ENCODE measurements around the gene SIRPA. TPM values are rescaled to one million over a fixed set of nuclear protein-coding genes. Genes with fewer than 3 reads are reported as not detected.
A peak's percentile ranks its signal among the peaks of the same experiment; 100 is the strongest.

The SIRPA gene
- total and polyA plus RNA-seq, 10 of the 15 experiments (the other 5 are each of a cell fraction or from before 2014, with no cell fraction given), result 1.7 to 13.2 (median 5.0) TPM

GRCh38 chr20:1931830-1932229 is 36.6 kb downstream of the SIRPA start:
- Histone ChIP-seq H3K36me3 (ENCODE audit: control insufficient read depth in 2 of 2, insufficient read depth in 2 of 2, low read length in 1 of 2) (no peaks in the 10 kb centered on the region), H3K9me3 (replicated peaks; ENCODE audit: control insufficient read depth, insufficient read depth, low read length) (no peaks in the 10 kb centered on the region), H3K9ac (ENCODE audit: control insufficient read depth, insufficient read depth, low read length) (no peak overlapping the region), H3K4me2 (ENCODE audit: control insufficient read depth, insufficient read depth) (no peak overlapping the region), H3K27ac (ENCODE audit: control insufficient read depth, insufficient read depth) (no peak overlapping the region), H2AFZ (ENCODE audit: control insufficient read depth, low read depth, low read length) (no peak overlapping the region), H3K4me1 (ENCODE audit: control insufficient read depth, insufficient read depth, low read length) (no peaks in the 10 kb centered on the region), H4K20me1 (ENCODE audit: control insufficient read depth, insufficient read depth) (no peaks in the 10 kb centered on the region), H3K4me3 (no peak overlapping the region), H3K79me2 (ENCODE audit: control insufficient read depth, insufficient read depth, low read length) (no peaks in the 10 kb centered on the region), H3K27me3 (replicated peaks in 1 of 2; ENCODE audit: control insufficient read depth in 2 of 2, insufficient read depth in 2 of 2, low read length in 1 of 2) (no peaks in the 10 kb centered on the region)
- DNase-seq (ENCODE audit: low read depth, low spot score), result no peak
- CTCF ChIA-PET, result interaction anchor here (1.3 kb wide), 1 partner anchor 14 kb away, joined by 3 read pairs; no protein-coding TSS in a partner anchor
- POLR2A ChIA-PET, result interaction anchor here (0.5 kb wide), 1 partner anchor 168 kb away, joined by 5 read pairs; no protein-coding TSS in a partner anchor
- RAD21 ChIA-PET (ENCODE audit: unreplicated experiment), result no interaction called here
- WGBS (ENCODE audit: insufficient coverage, insufficient replicate concordance, low lambda C conversion rate, missing lambda C conversion rate), result 18% methylated on average over 5 of the region's 5 CpGs
- TF ChIP-seq SMAD1 (IDR thresholded peaks at IDR 0.05; ENCODE audit: low read depth, partially characterized antibody) (no peak), ZNF24 (IDR thresholded peaks at IDR 0.05) (peak; percentile 69; the same call in 1 of the 2 replicates)
- intact Hi-C loops (cut with micrococcal nuclease; ENCODE audit: unreplicated experiment), result no loop called here
- SMC1A ChIA-PET (ENCODE audit: uncharacterized antibody, unreplicated experiment), result no interaction called here
- in situ Hi-C loops (cut with MboI), result no loop called here
- no peak for FAIRE-seq
- ATAC-seq, result no peak
- no TSS peak for BruUV-seq (replicated peaks)

DNA sequence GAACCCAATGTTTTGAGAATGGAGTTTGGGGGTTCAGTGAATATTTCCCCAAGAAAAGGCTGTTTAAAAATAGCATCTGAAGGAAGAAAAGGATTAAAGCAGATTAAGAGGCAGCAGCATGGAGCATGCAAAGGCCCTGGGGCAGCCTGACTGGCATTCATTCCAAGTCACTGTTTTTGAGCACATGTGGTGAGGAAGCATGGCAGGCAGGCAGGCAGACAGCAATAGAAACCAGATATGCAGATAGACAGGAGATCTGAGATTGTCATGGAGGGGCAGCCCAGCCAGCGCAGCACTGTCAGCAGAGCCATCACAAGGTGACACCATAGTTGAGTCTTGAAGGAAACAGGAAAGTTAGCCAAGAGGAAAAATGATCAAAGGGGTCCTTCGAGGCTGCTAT is 37.8 kb downstream of the SIRPA start:
- intact Hi-C loops (cut with micrococcal nuclease; ENCODE audit: unreplicated experiment), result no loop called here
- H3K27ac ChIP-seq (ENCODE audit: control insufficient read depth, insufficient read depth), result no peak overlapping the region
- in situ Hi-C loops (cut with MboI), result no loop called here
- SMC1A ChIA-PET (ENCODE audit: uncharacterized antibody, unreplicated experiment), result no interaction called here
- POLR2A ChIA-PET, result no interaction called here
- H3K9ac ChIP-seq (ENCODE audit: control insufficient read depth, insufficient read depth, low read length), result no peak overlapping the region
- RAD21 ChIA-PET (ENCODE audit: unreplicated experiment), result no interaction called here
- no TSS peak for BruUV-seq (replicated peaks)
- H2AFZ ChIP-seq (ENCODE audit: control insufficient read depth, low read depth, low read length), result no peak overlapping the region
- no peaks in the 10 kb centered on the region for H3K27me3 ChIP-seq (replicated peaks in 1 of 2; ENCODE audit: control insufficient read depth in 2 of 2, insufficient read depth in 2 of 2, low read length in 1 of 2)
- no peaks in the 10 kb centered on the region for H4K20me1 ChIP-seq (ENCODE audit: control insufficient read depth, insufficient read depth)
- CTCF ChIA-PET, result interaction anchor here (0.5 to 1.3 kb wide), 2 partner anchors 13 to 157 kb away, joined by 3 read pairs; no protein-coding TSS in a partner anchor
- H3K4me3 ChIP-seq, result no peak overlapping the region
- TF ChIP-seq BRCA1 (IDR thresholded peaks at IDR 0.05; ENCODE audit: low read depth, low read length) (no peak), ZZZ3 (IDR thresholded peaks at IDR 0.05; ENCODE audit: control insufficient read depth, insufficient read length, low read depth) (no peak), CREB1 (IDR thresholded peaks at IDR 0.05; ENCODE audit: low read depth) (no peak), SPI1 (IDR thresholded peaks at IDR 0.05; ENCODE audit: borderline replicate concordance, insufficient read depth, low read depth, low read length) (no peak), EGR1 (IDR thresholded peaks at IDR 0.05; ENCODE audit: borderline replicate concordance in 1 of 2, low read depth in 2 of 2, low read length in 2 of 2) (no peak), SMC3 (IDR thresholded peaks at IDR 0.05; ENCODE audit: borderline replicate concordance, low read length) (no peak), NFIC (IDR thresholded peaks at IDR 0.05; ENCODE audit: low read depth, low read length) (no peak)
- TF ChIP-seq, protein P1, sequence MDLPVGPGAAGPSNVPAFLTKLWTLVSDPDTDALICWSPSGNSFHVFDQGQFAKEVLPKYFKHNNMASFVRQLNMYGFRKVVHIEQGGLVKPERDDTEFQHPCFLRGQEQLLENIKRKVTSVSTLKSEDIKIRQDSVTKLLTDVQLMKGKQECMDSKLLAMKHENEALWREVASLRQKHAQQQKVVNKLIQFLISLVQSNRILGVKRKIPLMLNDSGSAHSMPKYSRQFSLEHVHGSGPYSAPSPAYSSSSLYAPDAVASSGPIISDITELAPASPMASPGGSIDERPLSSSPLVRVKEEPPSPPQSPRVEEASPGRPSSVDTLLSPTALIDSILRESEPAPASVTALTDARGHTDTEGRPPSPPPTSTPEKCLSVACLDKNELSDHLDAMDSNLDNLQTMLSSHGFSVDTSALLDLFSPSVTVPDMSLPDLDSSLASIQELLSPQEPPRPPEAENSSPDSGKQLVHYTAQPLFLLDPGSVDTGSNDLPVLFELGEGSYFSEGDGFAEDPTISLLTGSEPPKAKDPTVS (IDR thresholded peaks at IDR 0.05; ENCODE audit: low read depth, low read length), result no peak
- TF ChIP-seq, protein P2, sequence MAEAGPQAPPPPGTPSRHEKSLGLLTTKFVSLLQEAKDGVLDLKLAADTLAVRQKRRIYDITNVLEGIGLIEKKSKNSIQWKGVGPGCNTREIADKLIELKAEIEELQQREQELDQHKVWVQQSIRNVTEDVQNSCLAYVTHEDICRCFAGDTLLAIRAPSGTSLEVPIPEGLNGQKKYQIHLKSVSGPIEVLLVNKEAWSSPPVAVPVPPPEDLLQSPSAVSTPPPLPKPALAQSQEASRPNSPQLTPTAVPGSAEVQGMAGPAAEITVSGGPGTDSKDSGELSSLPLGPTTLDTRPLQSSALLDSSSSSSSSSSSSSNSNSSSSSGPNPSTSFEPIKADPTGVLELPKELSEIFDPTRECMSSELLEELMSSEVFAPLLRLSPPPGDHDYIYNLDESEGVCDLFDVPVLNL (IDR thresholded peaks at IDR 0.05; ENCODE audit: low read depth, low read length), result no peak
- H3K79me2 ChIP-seq (ENCODE audit: control insufficient read depth, insufficient read depth, low read length), result no peaks in the 10 kb centered on the region
- no peaks in the 10 kb centered on the region for H3K4me1 ChIP-seq (ENCODE audit: control insufficient read depth, insufficient read depth, low read length)
- WGBS (ENCODE audit: insufficient coverage, insufficient replicate concordance, low lambda C conversion rate, missing lambda C conversion rate), result 44% methylated on average over 2 of the region's 2 CpGs
- no peak for ATAC-seq
- H3K36me3 ChIP-seq (ENCODE audit: control insufficient read depth in 2 of 2, insufficient read depth in 2 of 2, low read length in 1 of 2), result no peaks in the 10 kb centered on the region
- no peaks in the 10 kb centered on the region for H3K9me3 ChIP-seq (replicated peaks; ENCODE audit: control insufficient read depth, insufficient read depth, low read length)
- FAIRE-seq, result no peak
- no peak for DNase-seq (ENCODE audit: low read depth, low spot score)
- no peak overlapping the region for H3K4me2 ChIP-seq (ENCODE audit: control insufficient read depth, insufficient read depth)

Data from GM12878 (cell line).